HG03039 (cell line): Measurements from ENCODE around the gene ATP6V1E1.

Experiments
- ATAC-seq: cut with Tn5 transposase; IDR thresholded peaks from one replicate; pipeline ENCODE4 v1.9.1; 2021; ENCODE audit warnings: mild to moderate bottlenecking, moderate library complexity; ENCODE audit not compliant: unreplicated experiment

Gene ATP6V1E1

DNA sequence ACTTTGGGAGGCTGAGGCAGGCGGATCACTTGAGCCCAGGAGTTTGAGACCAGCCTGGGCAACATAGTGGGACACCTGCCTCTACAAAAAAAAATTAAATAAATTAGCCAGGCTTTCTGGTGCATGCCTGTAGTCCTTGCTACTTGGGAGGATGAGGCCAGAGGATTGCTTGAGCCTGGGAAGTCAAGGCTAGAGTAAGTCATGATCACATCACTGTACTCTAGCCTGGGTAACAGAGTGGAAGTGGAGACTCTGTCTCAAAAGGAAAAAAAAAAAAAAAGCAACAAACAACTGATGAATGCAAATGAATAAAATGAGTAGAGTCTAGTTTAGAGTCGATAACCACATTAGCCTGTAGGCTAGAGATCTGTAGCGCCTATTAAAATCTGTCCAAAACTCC is 6.1 kb upstream of the ATP6V1E1 start:
- ATAC-seq: no peak

GRCh38 chr22:17633998-17634323 is 5.4 kb upstream of the ATP6V1E1 start:
- no peak for ATAC-seq

DNA sequence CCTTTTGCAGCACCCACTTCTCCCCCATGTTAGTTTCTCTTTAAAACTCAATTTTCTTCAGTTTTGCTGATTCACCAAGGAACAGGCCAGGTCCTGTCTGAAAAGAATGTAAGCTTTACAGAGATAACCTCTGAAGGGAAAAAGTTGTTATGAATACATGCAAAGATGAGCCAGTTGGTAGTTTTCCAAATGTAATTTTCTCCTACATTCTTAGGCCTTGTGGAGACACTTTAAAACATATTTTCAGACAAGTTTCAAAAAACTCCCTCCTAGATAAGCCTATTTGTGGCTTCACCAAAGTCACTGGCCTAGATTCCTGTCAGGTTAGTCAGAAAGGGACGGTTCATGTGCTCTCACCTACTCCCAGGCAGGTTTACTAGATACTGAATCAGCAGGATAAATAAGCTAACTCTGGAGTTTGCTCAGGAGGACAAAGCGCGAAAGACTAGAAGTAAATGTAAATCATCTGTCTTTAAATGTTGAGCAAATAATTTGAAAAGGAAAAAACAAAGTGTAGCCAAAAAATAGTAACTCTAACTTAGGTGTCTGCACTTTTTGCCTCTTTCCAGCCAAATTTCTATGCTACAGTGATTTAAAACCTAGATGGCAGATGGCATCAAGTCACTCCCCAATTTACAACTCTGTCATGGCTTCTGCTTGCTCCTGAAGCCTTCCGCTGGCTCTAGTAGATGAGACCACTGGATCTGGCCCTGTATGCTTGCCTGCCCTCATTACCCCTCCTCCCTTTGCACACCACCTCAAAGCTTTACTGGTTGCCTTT is 4.9 kb upstream of the ATP6V1E1 start:
- ATAC-seq: no peak

GRCh38 chr22:17631076-17631565 is 2.6 kb upstream of the ATP6V1E1 start:
- ATAC-seq: no peak

DNA sequence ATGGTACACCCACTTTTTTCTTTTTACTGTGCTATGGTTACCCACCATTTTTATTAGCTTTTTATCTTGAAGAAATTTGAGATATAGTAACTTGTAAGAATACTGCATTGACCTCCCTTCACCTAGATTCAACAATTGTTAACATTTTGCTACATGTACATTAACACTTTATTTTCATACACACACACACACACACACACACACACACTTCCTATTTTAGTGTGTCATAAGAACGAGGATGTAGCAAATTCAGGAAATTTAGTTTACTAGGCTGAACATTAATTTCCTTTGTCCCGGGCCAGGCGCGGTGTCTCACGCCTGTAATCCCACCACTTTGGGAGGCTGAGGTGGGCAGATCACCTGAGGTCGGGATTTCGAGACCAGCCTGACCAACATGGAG is 1.1 kb upstream of the ATP6V1E1 start:
- ATAC-seq: no peak

DNA sequence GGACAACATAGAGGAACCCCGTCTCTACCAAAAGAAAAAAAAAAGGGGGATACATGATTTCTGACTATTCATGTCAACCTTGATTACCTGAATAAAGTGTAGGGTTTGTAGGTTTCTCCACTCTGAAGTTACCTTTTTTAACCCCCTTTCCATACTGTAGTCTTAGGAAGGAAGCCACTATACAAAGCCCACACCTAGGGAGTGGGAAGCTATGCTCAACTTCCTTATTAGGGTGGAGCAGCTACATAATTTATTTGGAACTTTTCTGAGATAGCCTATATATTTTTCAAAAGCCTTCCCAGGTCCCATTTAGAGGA is 582 bp upstream of the ATP6V1E1 start:
- ATAC-seq: no peak

- ATAC-seq: no peak
Measured at GRCh38 chr22:17627961-17628405, 566 bp downstream of the ATP6V1E1 start.

DNA sequence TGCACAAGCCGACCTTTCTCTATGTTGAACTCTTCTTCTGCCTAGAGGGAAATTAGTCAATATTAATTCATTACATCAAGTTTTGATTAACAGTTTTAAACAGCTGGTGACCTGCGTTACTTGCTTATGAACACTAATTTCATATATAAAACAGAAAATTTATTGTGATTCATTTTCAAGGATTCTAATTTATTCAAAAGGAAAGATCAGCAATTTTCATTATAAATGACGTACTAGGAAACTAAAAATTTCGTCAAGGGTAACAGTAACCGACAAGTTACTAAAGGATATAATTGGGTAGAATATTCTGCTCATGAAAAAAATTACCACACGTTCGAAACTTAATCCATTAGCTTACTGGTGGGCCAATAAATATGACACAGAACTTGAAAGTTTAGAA is 15.3 kb downstream of the ATP6V1E1 start:
- no peak for ATAC-seq

GRCh38 chr22:17612057-17612456 is 16.5 kb downstream of the ATP6V1E1 start:
- ATAC-seq: no peak

- ATAC-seq: no peak
Measured at GRCh38 chr22:17607891-17608521, 20.5 kb downstream of the ATP6V1E1 start.

DNA sequence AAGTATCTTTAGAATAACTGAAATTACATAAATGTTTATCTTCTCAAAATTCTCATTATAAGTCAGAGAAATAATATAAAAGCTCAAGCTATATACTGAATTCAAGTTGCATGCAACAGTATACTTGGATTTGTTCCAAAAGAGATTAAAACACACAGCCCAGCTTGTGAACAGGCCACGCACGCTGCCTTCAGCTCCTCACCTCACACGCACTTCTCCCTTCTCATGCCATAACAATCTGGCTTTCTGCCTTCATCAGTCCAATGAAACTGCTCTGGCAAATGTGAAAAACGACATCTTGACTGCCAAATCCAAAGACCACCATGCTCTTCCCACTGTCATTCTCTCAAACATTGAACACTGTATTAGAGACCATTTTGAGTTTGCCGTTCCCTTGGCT is 22.1 kb downstream of the ATP6V1E1 start:
- ATAC-seq: no peak

DNA sequence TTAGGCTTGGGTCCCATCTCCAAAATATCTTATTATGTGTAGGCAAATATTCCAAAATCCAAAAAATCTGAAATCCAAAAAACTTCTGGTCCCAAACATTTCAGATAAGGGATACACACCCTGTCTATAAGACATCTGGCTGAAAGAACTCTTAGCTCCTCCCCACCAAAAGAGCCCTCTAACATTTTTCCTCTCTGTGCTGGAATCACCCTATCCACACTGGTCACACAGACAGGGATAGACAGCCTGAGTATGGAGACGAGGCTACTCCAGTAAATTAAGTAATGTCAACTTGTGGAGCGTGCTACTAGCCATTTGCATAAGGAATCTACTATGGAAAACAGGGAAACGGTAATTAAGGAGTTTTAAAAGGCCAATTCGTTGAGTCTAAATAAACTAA is 24.9 kb downstream of the ATP6V1E1 start:
- ATAC-seq: no peak

GRCh38 chr22:17601031-17601430 is 27.5 kb downstream of the ATP6V1E1 start:
- no peak for ATAC-seq

DNA sequence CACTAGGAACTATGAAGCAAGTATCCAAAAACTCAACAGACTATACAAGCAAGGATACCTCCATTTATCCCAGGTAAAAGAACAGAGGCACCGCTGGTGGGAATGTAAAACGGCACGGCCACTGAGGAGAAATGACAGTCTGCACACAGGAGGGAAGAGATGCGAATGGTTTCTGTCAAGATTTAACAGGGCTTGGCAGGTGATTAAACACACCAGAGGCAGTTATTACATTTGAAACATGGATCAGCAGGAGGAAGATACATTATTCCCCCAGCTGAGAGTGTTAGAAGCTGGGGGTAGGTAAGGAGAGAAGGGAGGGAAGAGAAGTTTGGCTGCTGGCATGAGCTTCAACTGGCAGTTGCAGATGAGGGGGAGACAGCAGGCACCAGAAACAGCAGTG is 30.2 kb downstream of the ATP6V1E1 start:
- ATAC-seq: no peak

DNA sequence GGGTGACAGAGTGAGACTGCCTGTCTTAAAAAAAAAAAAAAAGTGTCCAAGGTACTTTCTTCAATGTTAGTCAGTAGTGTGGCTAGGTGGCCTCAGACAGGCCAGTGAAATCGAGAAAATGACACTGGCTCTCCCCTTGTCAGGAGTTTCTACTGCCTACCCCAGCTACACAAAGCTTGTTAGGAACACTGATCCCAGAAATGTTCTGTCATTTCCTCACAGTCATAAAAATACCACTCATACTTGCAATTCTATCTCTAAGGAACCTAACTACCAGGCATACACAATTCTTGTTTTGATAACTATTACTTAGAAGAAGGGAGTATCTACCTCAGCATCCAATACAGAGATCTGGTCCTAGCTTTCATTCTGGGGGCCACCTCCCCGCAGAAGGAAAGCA is 31.3 kb downstream of the ATP6V1E1 start:
- no peak for ATAC-seq

- no peak for ATAC-seq
Measured at GRCh38 chr22:17596226-17596625, 32.3 kb downstream of the ATP6V1E1 start.

DNA sequence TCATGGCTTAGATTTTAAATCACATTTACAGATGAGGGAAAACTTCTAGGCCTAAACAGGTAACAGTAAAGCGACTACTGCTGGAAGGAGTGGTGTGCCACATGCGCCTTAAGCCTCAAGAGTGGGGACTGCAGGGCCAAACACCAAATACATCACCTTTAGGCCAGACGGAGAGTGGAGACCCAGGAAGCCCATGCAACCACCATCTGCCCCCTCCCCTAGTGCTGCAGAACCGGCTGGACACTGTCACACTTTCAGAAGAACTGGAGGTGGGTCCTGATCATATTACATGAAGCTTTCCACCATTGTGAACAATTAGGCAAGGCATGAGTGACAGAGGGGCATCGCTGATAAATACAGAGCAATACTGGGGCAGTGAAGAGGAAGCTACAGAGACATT is 36.3 kb downstream of the ATP6V1E1 start:
- ATAC-seq: no peak

DNA sequence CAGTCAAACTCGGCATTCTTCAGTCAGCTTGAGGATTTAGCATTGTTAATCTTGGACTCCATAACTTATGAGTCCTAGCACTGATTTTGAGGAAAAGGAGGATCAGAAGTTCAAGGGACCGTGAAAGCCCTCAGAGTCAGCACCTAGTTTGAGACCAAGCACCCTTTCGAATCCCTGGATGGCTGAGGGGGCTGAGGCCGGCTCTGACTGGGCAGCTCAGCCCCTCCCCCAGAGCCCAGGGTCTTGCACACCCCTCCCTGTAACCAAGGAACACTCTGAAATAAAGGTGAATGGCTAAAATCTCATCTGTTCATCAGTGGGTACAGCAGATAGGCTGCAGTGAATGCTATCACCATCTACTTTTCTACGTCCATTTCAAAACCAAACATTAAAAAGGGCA is 38.0 kb downstream of the ATP6V1E1 start:
- no peak for ATAC-seq

- ATAC-seq: no peak
Measured at GRCh38 chr22:17589810-17590375, 38.7 kb downstream of the ATP6V1E1 start.

DNA sequence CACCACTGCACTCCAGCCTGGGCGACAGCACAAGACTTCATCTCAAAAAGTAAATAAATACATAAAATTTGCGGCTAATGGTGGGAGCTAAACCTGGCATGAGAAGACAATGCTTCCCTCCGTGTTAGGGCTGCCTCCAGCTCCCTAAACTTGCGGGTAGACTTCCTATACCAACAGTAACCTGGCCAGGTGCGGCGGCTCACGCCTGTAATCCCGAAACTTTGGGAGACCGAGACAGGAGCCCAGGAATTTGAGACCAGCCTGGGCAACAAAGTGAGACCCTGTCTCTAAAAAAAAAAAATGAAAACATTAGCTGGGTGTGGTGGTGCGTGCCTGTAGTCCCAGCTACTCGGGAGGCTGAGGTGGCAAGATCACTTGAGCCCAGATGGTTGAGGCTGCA is 39.9 kb downstream of the ATP6V1E1 start:
- ATAC-seq: no peak

DNA sequence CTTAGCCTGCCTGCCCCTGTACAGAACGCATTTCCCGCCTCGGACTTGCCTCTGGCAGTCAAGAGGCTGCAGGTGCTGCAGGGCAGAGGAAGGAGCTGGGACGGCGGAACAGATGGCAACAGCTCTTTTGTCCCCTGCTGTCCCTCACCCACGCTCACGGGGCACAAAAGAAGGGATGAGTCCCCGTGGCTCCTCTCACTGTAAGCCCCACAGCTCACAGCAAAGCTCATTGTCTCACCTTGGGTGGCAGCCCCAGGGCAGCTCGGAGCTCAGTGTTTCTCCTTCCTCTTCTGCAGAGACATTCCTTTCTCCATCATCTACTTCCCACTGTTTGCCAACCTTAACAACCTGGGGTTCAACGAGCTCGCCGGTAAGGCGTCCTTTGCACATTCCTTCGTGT is 40.9 kb downstream of the ATP6V1E1 start:
- ATAC-seq: no peak

GRCh38 chr22:17586831-17587440 is 41.6 kb downstream of the ATP6V1E1 start:
- no peak for ATAC-seq
